GM19023 (cell line): ENCODE results near the gene ERN1.

Source experiments
- ATAC-seq: cut with Tn5 transposase; IDR thresholded peaks from one replicate; pipeline ENCODE4 v1.9.1; 2021; ENCODE audit warnings: mild to moderate bottlenecking, moderate library complexity; ENCODE audit not compliant: unreplicated experiment

ERN1 gene

GRCh38 chr17:64084940-64085649 is 44.8 kb downstream of the ERN1 start:
- no peak for ATAC-seq

DNA sequence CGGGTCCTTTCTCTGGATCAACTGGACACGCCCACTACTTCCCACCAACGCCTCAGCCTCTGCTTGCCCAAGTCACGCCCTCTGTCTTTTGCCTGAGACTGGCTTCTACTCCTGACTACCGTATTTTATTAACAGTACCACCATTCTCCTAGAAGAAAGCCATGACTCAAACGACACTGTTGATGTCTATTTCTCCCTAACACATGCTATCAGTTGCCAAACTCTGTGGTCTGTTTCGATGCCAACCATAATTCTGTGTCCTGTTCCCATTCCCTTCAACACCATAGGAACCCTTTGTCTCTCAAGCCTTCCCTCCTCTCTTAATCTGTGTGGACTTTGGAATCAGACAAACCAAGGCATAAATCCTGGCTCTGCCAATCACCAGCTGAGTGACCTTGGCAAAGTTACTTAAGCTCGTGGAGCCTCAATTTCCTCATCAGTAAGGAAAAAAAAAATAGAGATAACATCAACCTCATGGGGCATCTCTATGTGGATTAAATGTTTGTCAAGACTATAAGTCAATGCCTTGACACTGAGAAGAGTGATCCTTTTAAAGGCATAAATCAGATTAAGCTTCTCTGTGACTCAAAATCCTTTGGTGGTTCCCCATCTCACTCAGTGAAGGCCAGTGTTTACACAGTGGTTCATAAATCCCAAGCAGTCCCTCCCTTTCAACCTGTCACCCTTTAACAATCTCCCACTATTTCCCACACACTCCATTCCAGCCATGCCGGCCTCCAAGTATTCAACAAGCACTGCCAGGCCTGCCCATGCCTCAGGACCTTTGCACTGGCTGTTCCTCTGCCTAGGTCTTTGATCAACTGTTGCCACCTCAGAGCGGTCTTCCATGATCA is 45.6 kb downstream of the ERN1 start:
- ATAC-seq: no peak

GRCh38 chr17:64083563-64084085 is 46.3 kb downstream of the ERN1 start:
- no peak for ATAC-seq

- no peak for ATAC-seq
Measured at GRCh38 chr17:64083093-64083492, 46.9 kb downstream of the ERN1 start.

GRCh38 chr17:64081802-64082799 is 47.8 kb downstream of the ERN1 start:
- no peak for ATAC-seq

DNA sequence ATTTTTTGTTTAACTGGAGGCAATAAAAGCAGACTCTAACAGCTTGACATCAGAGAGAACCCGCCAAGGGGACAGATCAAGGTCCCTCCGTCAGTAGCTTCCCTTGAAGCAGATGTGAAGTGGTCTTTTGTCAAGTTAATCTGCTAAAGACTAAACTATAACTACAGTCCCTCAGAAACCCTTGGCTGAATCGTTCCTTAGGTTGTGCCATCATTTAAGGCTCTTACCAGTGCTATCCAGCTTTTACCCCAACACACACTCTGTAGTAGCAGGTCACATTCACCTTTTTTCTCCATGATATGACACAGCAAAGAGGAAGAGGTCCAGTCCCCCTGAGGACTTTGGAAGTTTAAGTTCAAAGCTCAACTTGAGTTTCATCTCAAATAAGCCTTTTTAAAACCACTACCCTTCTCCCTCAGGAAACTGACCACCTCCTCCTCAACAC is 49.7 kb downstream of the ERN1 start:
- ATAC-seq: no peak

DNA sequence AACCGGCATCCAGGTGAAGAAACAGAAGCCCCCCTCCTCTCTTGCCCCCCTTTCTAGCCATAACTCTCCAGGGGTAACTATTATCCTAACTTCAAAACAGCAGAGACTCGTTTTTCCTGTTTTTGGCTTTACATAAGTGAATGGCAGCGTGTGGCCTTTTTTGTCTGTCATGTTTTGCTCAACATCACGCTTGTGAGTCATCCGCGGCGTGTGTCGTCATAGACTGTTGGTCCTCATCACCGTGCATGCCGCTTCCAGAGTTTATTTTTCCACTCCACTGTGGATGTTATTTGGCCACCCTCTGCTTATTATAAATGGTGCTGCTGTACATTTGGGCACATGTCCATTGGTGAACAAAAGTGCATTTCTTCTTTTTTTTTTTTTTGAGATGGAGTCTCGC is 52.6 kb downstream of the ERN1 start:
- no peak for ATAC-seq

GRCh38 chr17:64075913-64076312 is 54.0 kb downstream of the ERN1 start:
- ATAC-seq: no peak

GRCh38 chr17:64074704-64075426 is 55.1 kb downstream of the ERN1 start:
- no peak for ATAC-seq

DNA sequence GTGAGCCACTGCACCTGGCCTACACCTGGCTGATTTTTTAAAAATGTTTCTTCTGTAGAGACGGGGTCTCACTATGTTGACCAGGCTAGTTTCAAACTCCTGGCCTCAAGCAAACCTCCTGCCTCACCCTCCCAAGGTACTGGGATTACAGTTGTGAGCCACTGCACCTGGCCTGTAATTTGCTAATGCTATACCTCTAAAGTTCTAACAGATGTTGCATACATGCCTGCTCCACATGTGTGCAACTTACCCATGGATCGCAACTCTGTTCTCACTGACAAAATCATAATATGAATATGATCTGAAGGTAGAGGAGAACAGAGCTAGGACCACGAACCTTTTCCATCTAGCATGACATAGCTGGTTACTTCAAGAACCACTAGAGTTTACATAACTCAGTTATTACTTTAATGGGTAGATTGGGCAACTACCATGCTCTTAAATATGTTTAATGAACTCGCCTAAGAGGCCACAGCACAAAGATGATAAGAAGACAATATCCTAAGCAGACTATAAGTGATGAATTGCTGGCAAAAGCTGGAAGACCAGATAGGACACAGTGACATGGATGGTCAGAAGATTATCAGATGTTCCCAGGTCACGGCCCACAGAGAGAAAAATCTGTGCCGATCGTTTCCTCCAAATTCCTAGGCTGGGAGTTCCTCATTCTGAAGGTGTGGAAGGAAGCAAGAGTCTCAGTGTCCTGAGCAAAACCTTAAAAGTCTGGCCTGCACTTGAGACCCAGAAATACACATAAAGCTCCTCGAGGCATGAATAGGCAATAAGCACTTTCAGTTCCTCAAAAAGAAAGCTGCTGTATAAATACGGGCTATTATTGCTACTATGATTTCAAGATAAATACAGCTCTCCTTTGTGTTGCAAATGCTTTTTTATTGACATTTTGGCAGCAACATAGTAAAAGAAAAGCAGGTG is 55.9 kb downstream of the ERN1 start:
- peak; percentile 70 for ATAC-seq

DNA sequence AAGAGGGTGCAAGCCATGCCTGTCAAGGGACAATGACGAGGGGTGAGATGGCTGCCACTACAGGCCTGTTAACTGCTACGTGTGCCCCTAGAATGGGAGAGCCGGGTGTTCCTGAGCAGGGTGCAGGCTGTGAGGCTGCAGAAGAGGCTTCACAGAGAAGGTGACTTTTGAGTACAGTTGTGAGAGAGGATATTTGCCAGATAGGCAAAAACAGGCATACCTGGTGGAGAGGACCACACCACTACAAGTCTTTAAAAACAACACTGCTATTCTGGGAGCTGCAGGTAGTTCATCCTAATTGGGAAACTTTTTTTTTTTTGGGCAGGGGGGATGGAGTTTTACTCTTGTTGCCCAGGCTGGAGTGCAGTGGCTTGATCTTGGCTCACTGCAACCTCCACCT is 58.8 kb downstream of the ERN1 start:
- no peak for ATAC-seq

DNA sequence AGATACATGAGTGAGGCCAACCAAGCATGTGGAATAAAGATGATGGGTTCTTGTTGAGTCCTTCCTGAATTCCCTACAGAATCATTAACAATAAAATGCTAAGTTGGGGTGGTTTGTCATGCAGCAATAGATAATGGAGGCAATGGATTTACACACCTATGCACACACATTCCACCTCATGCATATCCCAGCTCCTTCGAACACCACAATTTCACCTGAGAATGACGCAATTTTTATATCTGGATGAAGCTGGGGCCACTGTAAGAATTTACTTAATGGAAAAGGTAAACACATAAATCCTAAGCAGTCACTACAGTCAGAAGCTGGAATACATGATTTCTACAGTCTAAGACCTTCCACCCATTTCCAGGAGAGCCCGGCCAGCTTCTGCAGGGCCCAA is 59.7 kb downstream of the ERN1 start:
- no peak for ATAC-seq

- no peak for ATAC-seq
Measured at GRCh38 chr17:64069143-64069542, 60.8 kb downstream of the ERN1 start.

GRCh38 chr17:64067657-64068056 is 62.3 kb downstream of the ERN1 start:
- no peak for ATAC-seq

DNA sequence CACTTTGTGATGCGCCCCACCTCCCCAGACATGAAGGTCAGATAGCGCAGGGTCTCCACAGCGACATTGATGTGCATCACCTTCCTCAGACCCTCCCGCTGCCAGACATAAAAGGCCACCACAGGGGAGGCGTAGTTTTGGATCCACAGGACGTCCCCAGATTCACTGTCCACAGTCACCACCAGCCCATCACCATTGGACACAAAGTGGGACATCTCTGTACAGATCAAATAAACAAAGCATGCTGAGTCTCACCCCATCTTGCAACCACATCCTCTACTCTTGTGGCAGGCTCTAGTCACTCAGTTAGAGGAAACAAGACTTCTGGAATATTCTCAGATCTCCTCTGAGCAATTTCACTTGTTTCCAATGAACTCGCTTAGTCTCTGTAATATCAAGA is 63.2 kb downstream of the ERN1 start:
- no peak for ATAC-seq

DNA sequence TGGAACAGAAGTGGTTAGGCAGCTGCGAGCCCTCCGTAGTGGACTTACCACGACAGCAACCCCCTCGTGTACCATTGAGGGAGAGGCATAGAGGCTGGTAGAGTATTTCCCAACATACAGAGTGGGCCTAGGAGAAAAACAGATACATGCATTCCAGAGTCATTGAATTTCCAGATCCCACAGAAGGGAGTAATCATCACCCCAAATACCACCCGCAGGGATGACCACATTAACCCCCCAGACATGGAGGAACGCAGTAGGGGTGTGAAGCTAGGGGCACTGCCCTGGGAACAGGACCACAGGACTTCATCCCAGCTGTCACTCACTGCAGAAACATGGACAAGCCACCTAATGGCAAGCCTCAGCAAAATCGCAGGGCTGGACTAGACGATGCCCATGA is 64.8 kb downstream of the ERN1 start:
- no peak for ATAC-seq

GRCh38 chr17:64064331-64064730 is 65.6 kb downstream of the ERN1 start:
- ATAC-seq: no peak

GRCh38 chr17:64063766-64064224 is 66.1 kb downstream of the ERN1 start:
- no peak for ATAC-seq

DNA sequence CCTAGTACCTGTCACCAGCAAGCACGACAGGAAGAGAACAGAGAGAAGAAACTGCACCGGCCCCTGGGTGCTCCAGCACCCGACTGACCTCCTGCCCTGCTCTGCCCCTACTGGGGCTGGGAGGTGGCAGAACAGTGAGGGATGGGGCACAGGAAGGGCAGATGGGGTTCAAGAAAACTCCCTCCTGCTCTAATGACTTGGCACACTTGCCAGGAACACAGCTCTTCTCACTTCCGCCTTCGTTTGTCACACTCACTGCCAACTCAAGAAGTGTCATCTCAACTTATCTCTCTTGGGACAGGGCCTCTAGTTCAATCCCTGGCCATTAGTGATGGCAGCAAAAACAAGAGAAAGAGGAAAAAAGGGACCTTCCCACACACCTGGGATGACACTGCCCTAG is 66.9 kb downstream of the ERN1 start:
- ATAC-seq: no peak
